GM12892 (cell line): ENCODE results near the gene OPCML.

ENCODE experiments used
- POLR2A ChIP-seq: IDR thresholded peaks from 2 replicates; pipeline ENCODE4 v1.6.1; 2011; ENCODE audit warnings: low read depth, low read length, control low read depth
- POLR2AphosphoS5 ChIP-seq: IDR thresholded peaks from 2 replicates; pipeline ENCODE4 v1.6.1; 2011; ENCODE audit warnings: low read depth, low read length, control low read depth
- TAF1 ChIP-seq: IDR thresholded peaks from 2 replicates; pipeline ENCODE4 v1.6.1; 2011; ENCODE audit warnings: low read depth, mild to moderate bottlenecking, control low read depth, low read length, borderline replicate concordance

DNA sequence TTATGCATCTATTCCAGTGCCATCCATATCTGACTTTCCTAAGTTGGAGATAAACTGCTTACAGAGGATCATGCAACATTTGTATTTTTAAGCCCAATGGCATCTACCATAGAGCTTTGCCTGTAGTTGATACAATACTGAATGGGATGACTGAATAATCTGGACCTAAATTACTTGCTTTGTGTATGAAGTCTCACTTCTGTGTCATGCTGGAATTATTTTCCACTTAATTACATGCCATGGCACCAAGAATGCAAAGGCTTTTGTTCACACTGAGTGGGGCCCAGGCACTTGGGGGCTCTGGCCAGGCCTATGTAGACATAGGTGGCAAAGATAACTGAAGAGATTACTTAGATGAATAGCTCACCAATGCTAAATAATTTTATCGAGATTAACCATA, 51.6 kb downstream of the OPCML start:
- TF ChIP-seq POLR2A (no peak), POLR2AphosphoS5 (no peak), TAF1 (no peak)
